MCF 10A (cell line): Measurements from ENCODE around the gene FCRL4. TPM values are rescaled to one million over a fixed set of nuclear protein-coding genes. Genes with fewer than 3 reads are reported as not detected.

Experiments
- total RNA-seq: library from RNA; stranded (reverse); gene quantifications from 2 replicates; pipeline ENCODE4 v1.2.3, GENCODE V29; 2022

Gene FCRL4
- total RNA-seq, 1 experiment from 2014 or later, result not detected

Other genes starting within 250 kb of the FCRL4 start
- gene FCRL5, start 45.6 kb downstream of the FCRL4 start, total RNA-seq, result not detected in 2 replicates
- not detected in 2 replicates for gene FCRL3, start 102.7 kb upstream of the FCRL4 start, total RNA-seq
- gene FCRL2, start 179.0 kb upstream of the FCRL4 start, total RNA-seq, result not detected in 2 replicates
- not detected in 2 replicates for gene FCRL1, start 222.0 kb upstream of the FCRL4 start, total RNA-seq
- gene CD5L, start 243.7 kb upstream of the FCRL4 start, total RNA-seq, result not detected in 2 replicates